ENCODE data around the gene MLIP.

DNA sequence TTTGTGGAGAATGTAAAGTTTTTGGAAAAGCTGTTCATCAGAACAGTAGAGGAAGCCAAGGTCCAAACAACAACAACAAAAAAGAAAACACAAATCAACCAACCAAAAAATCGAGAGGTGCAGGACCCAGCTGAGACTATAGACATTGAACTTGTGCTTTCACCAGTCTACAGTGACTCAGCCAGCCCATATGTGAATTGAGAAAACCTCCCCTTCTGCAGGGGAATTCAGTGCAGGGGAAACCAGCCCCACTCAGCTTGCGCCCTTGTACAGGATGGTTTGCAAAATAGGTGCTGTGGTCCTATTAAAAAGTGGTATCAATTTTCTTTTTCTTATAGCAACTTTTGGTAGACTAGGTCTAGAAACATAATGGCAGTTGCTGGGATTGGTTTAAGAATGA is 21.3 kb downstream of the MLIP start:
- TF ChIP-seq, protein P1, sequence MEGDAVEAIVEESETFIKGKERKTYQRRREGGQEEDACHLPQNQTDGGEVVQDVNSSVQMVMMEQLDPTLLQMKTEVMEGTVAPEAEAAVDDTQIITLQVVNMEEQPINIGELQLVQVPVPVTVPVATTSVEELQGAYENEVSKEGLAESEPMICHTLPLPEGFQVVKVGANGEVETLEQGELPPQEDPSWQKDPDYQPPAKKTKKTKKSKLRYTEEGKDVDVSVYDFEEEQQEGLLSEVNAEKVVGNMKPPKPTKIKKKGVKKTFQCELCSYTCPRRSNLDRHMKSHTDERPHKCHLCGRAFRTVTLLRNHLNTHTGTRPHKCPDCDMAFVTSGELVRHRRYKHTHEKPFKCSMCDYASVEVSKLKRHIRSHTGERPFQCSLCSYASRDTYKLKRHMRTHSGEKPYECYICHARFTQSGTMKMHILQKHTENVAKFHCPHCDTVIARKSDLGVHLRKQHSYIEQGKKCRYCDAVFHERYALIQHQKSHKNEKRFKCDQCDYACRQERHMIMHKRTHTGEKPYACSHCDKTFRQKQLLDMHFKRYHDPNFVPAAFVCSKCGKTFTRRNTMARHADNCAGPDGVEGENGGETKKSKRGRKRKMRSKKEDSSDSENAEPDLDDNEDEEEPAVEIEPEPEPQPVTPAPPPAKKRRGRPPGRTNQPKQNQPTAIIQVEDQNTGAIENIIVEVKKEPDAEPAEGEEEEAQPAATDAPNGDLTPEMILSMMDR (IDR thresholded peaks at IDR 0.05), result no peak
- TF ChIP-seq POLR2A (IDR thresholded peaks at IDR 0.05), result no peak

All from Peyer's patch (tissue), 4 donors.